GM18517 (cell line): Measurements from ENCODE around the gene SLC13A4.
"Not testable (repeated sequence)": the region's sequence is repeated elsewhere in the genome, so short reads cannot be mapped to it uniquely, and the experiment has no call there.

Source experiments
- ATAC-seq: cut with Tn5 transposase; IDR thresholded peaks from one replicate; pipeline ENCODE4 v1.9.1; 2021; ENCODE audit warnings: mild to moderate bottlenecking, moderate library complexity; ENCODE audit not compliant: unreplicated experiment

SLC13A4 gene

DNA sequence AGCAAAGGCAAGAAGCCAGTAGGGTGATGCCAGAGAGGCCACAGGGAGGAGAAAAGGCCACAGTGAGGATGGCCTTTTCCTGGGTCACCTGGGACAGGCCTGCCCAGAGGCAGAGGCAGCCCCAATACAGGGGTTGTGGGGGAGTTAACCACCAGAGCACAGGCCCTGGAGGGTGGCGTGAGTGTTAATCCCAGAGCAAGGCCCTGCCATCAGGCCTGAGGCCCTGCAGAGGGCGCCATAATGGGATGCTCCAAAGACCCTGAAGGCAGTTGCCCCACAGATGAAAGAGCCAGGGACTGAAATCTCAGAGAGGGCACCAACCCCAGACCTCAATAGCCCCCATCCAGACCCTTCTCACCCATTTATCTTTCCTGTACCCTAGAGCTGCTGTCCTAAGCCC, 23.9 kb downstream of the SLC13A4 start:
- ATAC-seq: no peak

DNA sequence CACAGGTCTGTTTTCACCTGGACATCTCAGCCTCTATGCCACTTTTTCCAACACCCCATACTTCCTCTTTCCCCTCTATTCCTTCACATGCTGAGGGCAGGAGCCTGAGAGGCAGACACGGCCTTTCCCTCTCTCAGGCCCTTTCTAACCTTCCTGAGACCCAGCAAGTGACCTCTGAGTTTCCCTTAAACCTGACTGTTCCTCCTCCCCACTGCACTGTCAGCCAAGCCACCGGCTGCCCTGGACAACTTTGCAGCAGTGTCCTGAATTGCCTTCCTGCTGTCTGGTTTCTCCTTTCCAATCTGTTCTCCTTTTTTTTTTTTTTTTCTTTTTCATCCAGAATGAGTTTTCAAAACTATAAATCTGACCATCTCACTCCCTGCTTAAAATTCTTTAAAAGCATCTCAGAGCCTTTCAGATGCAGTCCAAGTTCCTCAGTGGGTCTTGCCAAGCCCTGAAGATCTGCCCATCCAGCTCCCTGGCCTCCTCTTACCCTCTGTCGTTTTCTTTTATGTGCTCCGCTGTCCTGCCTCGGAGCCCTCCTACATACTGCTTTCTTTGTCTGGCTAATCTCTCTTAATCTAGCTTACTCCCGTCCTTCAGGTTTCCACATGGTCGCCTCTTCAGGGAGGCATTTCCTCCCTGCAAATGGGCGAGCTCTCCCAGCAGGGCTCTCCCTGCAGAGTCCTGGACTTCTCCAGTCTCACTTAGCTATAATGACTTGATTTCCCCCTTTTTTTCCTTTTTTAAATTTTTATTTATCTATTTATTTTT, 30.5 kb downstream of the SLC13A4 start:
- no peak for ATAC-seq

DNA sequence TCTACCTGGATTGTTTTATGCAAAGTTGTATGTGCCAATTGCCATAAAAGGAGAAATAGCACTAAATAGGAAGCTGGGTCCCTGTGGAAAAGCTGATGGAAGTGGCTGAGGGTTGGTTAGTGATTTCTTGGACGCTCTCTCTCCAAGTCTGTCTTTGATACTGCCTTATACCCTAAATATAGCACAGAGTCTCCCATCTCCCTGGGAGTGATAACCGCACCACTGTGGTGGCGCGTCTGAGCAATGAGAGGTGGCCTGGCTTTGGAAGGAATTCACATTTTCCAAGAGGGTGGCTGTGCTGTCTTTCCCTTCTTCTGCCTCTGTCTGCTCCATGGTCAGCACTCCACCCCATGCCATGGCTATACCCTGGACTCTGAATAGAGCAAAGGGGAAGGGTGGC, 34.4 kb downstream of the SLC13A4 start:
- no peak for ATAC-seq

- not testable (repeated sequence) for ATAC-seq
Observed at GRCh38 chr7:135692606-135693005, 35.4 kb downstream of the SLC13A4 start.

DNA sequence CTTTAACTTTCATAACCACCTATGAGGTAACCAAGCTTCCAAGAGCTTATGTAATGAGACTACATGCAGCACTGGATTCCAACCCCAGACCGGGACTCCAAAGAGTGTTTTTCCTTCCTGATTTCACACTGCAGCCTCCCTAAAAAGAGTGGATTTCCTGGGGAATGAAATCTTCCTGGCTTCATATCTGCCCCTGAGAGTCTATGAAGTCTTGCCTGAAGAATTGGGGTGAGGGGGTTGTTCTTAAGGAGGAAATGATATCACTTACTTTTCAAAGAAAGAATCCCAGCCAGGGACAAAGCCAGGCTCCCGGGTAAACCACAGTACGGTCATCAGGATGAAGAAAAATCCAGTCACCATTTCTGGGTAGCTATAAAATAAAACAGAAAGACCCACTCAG, 35.9 kb downstream of the SLC13A4 start:
- ATAC-seq: no peak

DNA sequence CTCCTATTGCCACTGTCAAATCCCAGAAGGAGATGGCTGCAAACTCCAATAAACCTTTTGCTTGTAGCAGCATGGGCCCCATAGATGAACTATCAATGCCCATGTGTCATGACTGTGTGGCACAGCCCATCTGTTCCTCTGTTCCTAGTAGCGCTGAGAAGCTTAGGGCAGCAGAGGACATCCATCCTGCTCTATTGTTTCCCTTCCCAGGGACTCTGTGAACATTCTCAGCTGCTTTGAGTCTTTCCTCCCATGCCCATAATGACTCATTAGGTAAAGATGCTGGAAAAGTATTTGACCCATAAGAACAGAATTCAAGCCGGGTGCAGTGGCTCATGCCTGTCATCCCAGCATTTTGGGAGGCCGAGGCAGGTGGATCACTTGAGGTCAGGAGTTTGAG, 37.4 kb downstream of the SLC13A4 start:
- ATAC-seq: no peak

DNA sequence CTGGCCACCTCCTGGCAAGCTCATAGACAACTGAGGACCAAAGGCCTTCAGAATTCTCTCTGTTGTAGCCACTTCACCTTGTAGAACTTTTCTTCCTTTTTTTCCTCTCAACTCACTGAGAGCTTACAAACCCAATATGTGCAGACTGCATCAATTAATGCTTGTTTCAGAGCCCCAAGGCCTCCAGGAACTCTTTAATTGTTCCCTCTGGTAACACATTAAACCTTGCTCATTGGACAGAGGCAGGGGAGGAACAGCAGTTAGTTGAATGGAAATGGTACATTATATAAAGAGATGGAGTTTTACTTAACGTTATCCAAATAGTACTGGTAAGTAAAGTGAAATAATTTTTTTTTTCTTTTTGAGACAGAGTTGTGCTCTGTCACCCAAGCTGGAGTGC, 40.5 kb downstream of the SLC13A4 start:
- no peak for ATAC-seq

DNA sequence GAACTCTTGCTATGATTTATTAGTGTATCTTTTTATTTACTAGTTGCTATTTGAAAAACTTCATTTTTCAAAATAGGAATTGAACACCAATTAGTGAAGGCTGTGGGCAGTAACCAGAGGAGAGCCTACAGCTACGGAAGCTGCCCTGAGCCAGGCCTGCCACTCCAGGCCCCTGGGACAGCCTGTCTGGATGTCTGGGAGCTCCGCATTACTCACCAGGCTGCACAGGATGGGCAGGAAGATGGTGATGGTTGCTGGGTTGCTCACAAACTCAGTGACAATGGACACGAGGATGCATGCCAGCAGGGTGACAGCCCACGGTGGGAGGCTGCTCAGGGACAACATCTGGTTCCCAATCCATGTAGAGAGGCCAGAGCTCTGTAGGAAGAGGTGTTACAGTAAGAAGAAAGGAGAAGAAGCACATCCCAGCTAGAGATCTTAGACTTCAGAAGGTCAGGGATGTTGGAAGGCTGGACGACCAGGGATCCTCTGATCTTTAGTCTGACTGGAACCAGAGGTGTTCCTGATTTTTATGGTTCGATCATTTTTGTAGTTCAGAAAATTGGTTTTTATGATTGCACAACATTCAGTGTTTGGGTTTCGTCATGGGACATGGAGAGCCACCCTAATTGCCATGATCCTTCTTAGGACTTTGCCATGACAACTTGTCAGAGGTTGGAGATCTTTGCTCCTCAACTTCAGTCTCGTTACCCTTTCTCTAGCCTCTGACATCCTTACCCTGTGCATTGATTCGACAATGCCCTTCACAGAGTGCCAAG, 42.5 kb downstream of the SLC13A4 start:
- ATAC-seq: no peak

- ATAC-seq: no peak
Observed at GRCh38 chr7:135684699-135685098, 43.3 kb downstream of the SLC13A4 start.

DNA sequence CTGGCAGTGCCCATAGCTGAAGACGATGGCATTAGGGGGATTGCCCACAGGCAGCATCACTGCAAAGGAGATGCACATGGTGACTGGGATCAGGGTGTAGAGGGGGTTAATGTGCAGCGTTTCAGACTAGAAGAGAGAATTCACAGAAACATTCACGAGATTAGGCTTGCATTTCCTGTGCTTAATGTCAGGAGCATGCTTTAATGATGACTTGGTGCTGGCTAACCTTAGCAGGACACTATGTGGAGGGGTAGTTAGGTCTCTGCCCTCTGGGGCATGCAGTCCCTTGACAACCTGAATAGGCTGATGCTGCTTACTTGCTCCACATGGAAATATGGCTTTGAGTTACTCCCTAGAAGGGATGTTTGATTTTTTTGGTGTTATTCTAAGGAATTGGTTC, 43.9 kb downstream of the SLC13A4 start:
- no peak for ATAC-seq

DNA sequence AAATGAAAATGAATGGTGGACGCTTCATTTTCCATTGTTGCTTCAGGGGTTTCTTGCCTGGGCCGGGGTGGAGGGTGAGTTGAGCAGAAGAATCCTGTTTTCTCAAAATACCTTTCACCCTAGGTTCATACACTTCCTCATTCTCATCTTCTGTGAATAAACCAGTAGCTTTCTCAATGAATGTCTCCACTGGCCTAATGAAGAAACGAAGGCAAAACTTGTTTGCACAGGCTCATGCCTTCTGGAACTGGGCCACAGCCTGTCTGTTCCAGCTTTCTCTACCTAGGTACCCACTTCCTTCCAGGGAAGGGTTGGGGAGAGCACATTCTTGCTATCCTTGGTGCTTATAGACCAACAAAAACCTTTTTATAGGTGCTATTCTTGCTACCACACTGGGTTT, 44.4 kb downstream of the SLC13A4 start:
- ATAC-seq: no peak

- ATAC-seq: no peak
Observed at GRCh38 chr7:135682191-135682590, 45.8 kb downstream of the SLC13A4 start.

DNA sequence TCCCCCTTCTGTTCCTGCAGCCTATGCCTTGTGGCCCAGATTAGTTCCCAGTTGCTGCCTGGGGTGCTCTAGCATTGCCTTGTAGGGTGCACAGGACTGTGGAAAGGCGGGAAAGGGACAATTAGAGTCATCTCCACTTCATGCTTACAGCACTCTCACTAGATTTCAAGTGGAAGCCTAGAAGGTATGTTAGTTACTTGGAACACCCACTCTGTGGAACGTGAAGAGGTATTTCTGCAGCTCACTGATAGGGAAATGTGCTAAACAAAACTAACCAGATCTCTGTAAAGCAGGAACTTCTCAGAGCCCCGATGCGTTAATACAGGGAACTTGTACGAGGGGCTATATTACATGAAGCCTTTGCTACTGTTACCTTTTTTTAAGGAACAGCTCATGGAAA, 46.2 kb downstream of the SLC13A4 start:
- ATAC-seq: no peak

- no peak for ATAC-seq
Observed at GRCh38 chr7:135678612-135679575, 49.1 kb downstream of the SLC13A4 start.

GRCh38 chr7:135673360-135673706, 54.7 kb downstream of the SLC13A4 start:
- ATAC-seq: peak; percentile 41

GRCh38 chr7:135672560-135673359, 55.2 kb downstream of the SLC13A4 start:
- ATAC-seq: peak; percentile 87

- ATAC-seq: no peak
Observed at GRCh38 chr7:135670179-135670578, 57.8 kb downstream of the SLC13A4 start.

- no peak for ATAC-seq
Observed at GRCh38 chr7:135669774-135670173, 58.2 kb downstream of the SLC13A4 start.

GRCh38 chr7:135668852-135669395, 59.1 kb downstream of the SLC13A4 start:
- ATAC-seq: not testable (repeated sequence)

GRCh38 chr7:135667626-135668025, 60.4 kb downstream of the SLC13A4 start:
- ATAC-seq: not testable (repeated sequence)
